GM23338 (cell line): ENCODE results near the gene FBXO9.

Experiments used
- CREB1 ChIP-seq: fragments of 250-450 bp; sonication (Bioruptor Pico); IDR thresholded peaks from 2 replicates; pipeline ENCODE4 v1.5.0; 2020; ENCODE audit warnings: low read depth, mild to moderate bottlenecking, moderate library complexity
- EZH2 ChIP-seq: fragments of 200-600 bp; sonication (generic); IDR thresholded peaks from one replicate; pipeline ENCODE4 v1.8.0; 2017; ENCODE audit warnings: antibody characterized with exemption, mild to moderate bottlenecking, low read depth; ENCODE audit not compliant: unreplicated experiment
- EZH2phosphoT487 ChIP-seq: fragments of 200-600 bp; sonication (generic); IDR thresholded peaks from one replicate; pipeline ENCODE4 v1.8.1; 2018; ENCODE audit warnings: antibody characterized with exemption; ENCODE audit not compliant: unreplicated experiment
- JUNB ChIP-seq: IDR thresholded peaks from one replicate; pipeline ENCODE4 v1.6.1; 2016; ENCODE audit warnings: antibody characterized with exemption; ENCODE audit not compliant: unreplicated experiment
- POLR2AphosphoS5 ChIP-seq: IDR thresholded peaks from 2 replicates; pipeline ENCODE4 v1.6.1; 2016; ENCODE audit warnings: antibody characterized with exemption, low read depth
- ZNF114 ChIP-seq: fragments of 250-450 bp; sonication (Bioruptor Pico); IDR thresholded peaks from 2 replicates; pipeline ENCODE4 v1.5.0; 2020; ENCODE audit warnings: mild to moderate bottlenecking, moderate library complexity
- TF ChIP-seq, protein P1 (sequence below), 2 experiments: fragments of 200-600 bp in 1 of 2; sonication (generic) in 1 of 2; conservative IDR thresholded peaks; 2 replicates each; pipeline versions ENCODE4 v1.5.1 to v1.6.1; 2016 to 2017; ENCODE audit warnings: antibody characterized with exemption in 2 of 2, low read depth in 2 of 2, mild to moderate bottlenecking in 2 of 2, moderate library complexity in 1 of 2
- TF ChIP-seq, protein P2 (sequence below): IDR thresholded peaks from one replicate; pipeline ENCODE4 v1.6.1; 2018; ENCODE audit warnings: antibody characterized with exemption; ENCODE audit not compliant: unreplicated experiment
- TF ChIP-seq, protein P3 (sequence below): IDR thresholded peaks from 2 replicates; pipeline ENCODE4 v1.6.1; 2016; ENCODE audit warnings: antibody characterized with exemption

DNA sequence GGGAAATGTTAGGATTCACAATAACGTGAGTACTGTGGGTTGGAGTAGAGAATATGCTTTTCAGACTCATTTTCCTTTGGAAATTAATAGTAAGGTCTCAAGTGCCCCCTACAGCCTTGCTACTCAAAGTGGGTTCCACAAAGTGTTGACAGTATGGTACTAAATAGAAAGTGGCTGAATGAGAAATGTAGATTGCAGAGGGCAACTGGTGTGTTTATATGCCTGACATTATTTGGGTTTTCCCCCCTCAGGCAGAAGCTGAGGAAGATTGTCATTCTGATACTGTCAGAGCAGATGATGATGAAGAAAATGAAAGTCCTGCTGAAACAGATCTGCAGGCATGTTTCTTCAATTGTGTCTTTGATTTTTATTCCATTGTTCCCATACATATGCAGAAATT, 5.6 kb downstream of the FBXO9 start:
- TF ChIP-seq EZH2: no peak
- TF ChIP-seq, protein P1, sequence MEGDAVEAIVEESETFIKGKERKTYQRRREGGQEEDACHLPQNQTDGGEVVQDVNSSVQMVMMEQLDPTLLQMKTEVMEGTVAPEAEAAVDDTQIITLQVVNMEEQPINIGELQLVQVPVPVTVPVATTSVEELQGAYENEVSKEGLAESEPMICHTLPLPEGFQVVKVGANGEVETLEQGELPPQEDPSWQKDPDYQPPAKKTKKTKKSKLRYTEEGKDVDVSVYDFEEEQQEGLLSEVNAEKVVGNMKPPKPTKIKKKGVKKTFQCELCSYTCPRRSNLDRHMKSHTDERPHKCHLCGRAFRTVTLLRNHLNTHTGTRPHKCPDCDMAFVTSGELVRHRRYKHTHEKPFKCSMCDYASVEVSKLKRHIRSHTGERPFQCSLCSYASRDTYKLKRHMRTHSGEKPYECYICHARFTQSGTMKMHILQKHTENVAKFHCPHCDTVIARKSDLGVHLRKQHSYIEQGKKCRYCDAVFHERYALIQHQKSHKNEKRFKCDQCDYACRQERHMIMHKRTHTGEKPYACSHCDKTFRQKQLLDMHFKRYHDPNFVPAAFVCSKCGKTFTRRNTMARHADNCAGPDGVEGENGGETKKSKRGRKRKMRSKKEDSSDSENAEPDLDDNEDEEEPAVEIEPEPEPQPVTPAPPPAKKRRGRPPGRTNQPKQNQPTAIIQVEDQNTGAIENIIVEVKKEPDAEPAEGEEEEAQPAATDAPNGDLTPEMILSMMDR (conservative IDR thresholded peaks at IDR 0.05; ENCODE audit: low read depth in 2 of 2): peak in 1 of 2 experiments; percentile 14; a peak in 1 of 4 replicates
- TF ChIP-seq CREB1 (CRISPR knock-in tag): no peak
- TF ChIP-seq POLR2AphosphoS5: no peak
- no peak for TF ChIP-seq EZH2phosphoT487
- TF ChIP-seq JUNB: no peak
- TF ChIP-seq, protein P2, sequence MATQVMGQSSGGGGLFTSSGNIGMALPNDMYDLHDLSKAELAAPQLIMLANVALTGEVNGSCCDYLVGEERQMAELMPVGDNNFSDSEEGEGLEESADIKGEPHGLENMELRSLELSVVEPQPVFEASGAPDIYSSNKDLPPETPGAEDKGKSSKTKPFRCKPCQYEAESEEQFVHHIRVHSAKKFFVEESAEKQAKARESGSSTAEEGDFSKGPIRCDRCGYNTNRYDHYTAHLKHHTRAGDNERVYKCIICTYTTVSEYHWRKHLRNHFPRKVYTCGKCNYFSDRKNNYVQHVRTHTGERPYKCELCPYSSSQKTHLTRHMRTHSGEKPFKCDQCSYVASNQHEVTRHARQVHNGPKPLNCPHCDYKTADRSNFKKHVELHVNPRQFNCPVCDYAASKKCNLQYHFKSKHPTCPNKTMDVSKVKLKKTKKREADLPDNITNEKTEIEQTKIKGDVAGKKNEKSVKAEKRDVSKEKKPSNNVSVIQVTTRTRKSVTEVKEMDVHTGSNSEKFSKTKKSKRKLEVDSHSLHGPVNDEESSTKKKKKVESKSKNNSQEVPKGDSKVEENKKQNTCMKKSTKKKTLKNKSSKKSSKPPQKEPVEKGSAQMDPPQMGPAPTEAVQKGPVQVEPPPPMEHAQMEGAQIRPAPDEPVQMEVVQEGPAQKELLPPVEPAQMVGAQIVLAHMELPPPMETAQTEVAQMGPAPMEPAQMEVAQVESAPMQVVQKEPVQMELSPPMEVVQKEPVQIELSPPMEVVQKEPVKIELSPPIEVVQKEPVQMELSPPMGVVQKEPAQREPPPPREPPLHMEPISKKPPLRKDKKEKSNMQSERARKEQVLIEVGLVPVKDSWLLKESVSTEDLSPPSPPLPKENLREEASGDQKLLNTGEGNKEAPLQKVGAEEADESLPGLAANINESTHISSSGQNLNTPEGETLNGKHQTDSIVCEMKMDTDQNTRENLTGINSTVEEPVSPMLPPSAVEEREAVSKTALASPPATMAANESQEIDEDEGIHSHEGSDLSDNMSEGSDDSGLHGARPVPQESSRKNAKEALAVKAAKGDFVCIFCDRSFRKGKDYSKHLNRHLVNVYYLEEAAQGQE: no peak
- TF ChIP-seq, protein P3, sequence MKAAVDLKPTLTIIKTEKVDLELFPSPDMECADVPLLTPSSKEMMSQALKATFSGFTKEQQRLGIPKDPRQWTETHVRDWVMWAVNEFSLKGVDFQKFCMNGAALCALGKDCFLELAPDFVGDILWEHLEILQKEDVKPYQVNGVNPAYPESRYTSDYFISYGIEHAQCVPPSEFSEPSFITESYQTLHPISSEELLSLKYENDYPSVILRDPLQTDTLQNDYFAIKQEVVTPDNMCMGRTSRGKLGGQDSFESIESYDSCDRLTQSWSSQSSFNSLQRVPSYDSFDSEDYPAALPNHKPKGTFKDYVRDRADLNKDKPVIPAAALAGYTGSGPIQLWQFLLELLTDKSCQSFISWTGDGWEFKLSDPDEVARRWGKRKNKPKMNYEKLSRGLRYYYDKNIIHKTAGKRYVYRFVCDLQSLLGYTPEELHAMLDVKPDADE: no peak
- no peak for TF ChIP-seq ZNF114 (CRISPR knock-in tag)
